HCT116 (cell line): ENCODE data around the gene C1orf122. TPM values are rescaled to one million over a fixed set of nuclear protein-coding genes. Genes with fewer than 3 reads are reported as not detected.

Experiments used
- ATAC-seq: fragments of 200-7000 bp; cut with Tn5 transposase; 2 replicates; pipeline ENCODE4 v1.9.1; 2020; ENCODE audit warnings: mild to moderate bottlenecking, moderate library complexity
- BruUV-seq: library from RNA; stranded (reverse); fragments of 400-500 nt; replicated peaks from 2 replicates; lab custom pipeline; 2021; lab: Mats Ljungman, UMichigan
- CTCF ChIA-PET: fragments of 300-600 bp; sonication (Branson Sonifier 250); formaldehyde crosslinking; loops from one replicate; lab custom pipeline; 2021; ENCODE audit warnings: antibody characterized with exemption; lab: Charles Lee
- POLR2A ChIA-PET: fragments of 300-600, 350-600 bp; sonication (Branson Sonifier 250); formaldehyde crosslinking; loops from one replicate; lab custom pipeline; 2021; ENCODE audit warnings: antibody characterized with exemption; lab: Charles Lee
- RAD21 ChIA-PET, 2 experiments: fragments of 300-600 bp; sonication (Branson Sonifier 250); formaldehyde crosslinking; loops; one replicate each; lab custom pipeline; 2023; ENCODE audit warnings: low total read pairs in 2 of 2; ENCODE audit not compliant: uncharacterized antibody in 2 of 2, unreplicated experiment in 2 of 2, low non-redundant PET in 1 of 2; lab: Charles Lee
- DNase-seq: peaks from one replicate; pipeline ENCODE4 v3.0.0-alpha.2; 2010; ENCODE audit warnings: low read depth, low spot score
- H2AFZ ChIP-seq: fragments of 200-600 bp; shearing (Covaris generic), sonication (generic); 2 replicates; pipeline ENCODE4 v1.6.1; 2017; ENCODE audit warnings: low read depth, mixed run types, mixed read lengths, antibody characterized with exemption, low read length; ENCODE audit not compliant: poor library complexity, severe bottlenecking
- H3K27ac ChIP-seq: 2 replicates; pipeline ENCODE4 v1.5.1; 2012; ENCODE audit warnings: low read depth, low read length
- H3K27me3 ChIP-seq: fragments of 200-600 bp; sonication (generic); 2 replicates; pipeline ENCODE4 v1.6.1; 2016; ENCODE audit warnings: mixed run types, low read length, mixed read lengths; ENCODE audit not compliant: insufficient read depth
- H3K36me3 ChIP-seq, 2 experiments: fragments of 200-500 bp in 1 of 2; fragments of 200-600 bp in 1 of 2; sonication (Bioruptor generic) in 1 of 2; sonication (generic) in 1 of 2; 2 replicates each; pipeline versions ENCODE4 v1.5.1 to v1.6.1; 2014 to 2016; ENCODE audit warnings: low read length in 2 of 2, inconsistent platforms in 1 of 2, mixed read lengths in 1 of 2, mixed run types in 1 of 2; ENCODE audit not compliant: insufficient read depth in 2 of 2, control insufficient read depth in 1 of 2
- H3K4me1 ChIP-seq, 2 experiments: fragments of 200-600 bp in 1 of 2; sonication (generic) in 1 of 2; 2 replicates each; pipeline versions ENCODE4 v1.5.1 to v1.6.1; 2012 to 2017; ENCODE audit warnings: low read length in 2 of 2, inconsistent platforms in 1 of 2, mild to moderate bottlenecking in 1 of 2, mixed read lengths in 1 of 2, mixed run types in 1 of 2, moderate library complexity in 1 of 2; ENCODE audit not compliant: insufficient read depth in 2 of 2, control insufficient read depth in 1 of 2
- H3K4me2 ChIP-seq: fragments of 200-600 bp; sonication (generic); 2 replicates; pipeline ENCODE4 v1.6.1; 2017; ENCODE audit warnings: mixed run types, low read length, mixed read lengths
- H3K4me3 ChIP-seq, 2 experiments: fragments of 200-600 bp in 1 of 2; sonication (generic) in 1 of 2; replicated peaks in 1 of 2; 2 replicates each; pipeline ENCODE4 v1.5.1; 2011 to 2016; ENCODE audit warnings: low read length in 2 of 2, control low read depth in 1 of 2, low read depth in 1 of 2, mild to moderate bottlenecking in 1 of 2, mixed read lengths in 1 of 2, mixed run types in 1 of 2
- H3K79me2 ChIP-seq: fragments of 200-600 bp; sonication (generic); 2 replicates; pipeline ENCODE4 v1.6.1; 2017; ENCODE audit warnings: mild to moderate bottlenecking, mixed run types, low read length, moderate library complexity, mixed read lengths; ENCODE audit not compliant: insufficient read depth
- H3K9ac ChIP-seq: fragments of 200-600 bp; sonication (generic); 2 replicates; pipeline ENCODE4 v1.6.1; 2016; ENCODE audit warnings: low read length, mixed read lengths
- H3K9me2 ChIP-seq: fragments of 200-600 bp; sonication (generic), shearing (Covaris generic); 2 replicates; pipeline ENCODE4 v1.6.1; 2017; ENCODE audit warnings: mixed run types, mild to moderate bottlenecking, moderate library complexity; ENCODE audit not compliant: insufficient read depth
- H3K9me3 ChIP-seq, 2 experiments: fragments of 200-500 bp in 1 of 2; fragments of 200-600 bp in 1 of 2; sonication (Bioruptor generic) in 1 of 2; sonication (generic) in 1 of 2; 2 replicates each; pipeline ENCODE4 v1.6.1; 2014 to 2017; ENCODE audit warnings: low read length in 2 of 2, mixed read lengths in 2 of 2, inconsistent platforms in 1 of 2, low read depth in 1 of 2, mild to moderate bottlenecking in 1 of 2, mixed run types in 1 of 2, moderate library complexity in 1 of 2; ENCODE audit not compliant: control insufficient read depth in 1 of 2, insufficient read depth in 1 of 2
- H4K20me1 ChIP-seq: fragments of 200-600 bp; sonication (generic), shearing (Covaris generic); 2 replicates; pipeline ENCODE4 v1.6.1; 2017; ENCODE audit warnings: mixed run types, mild to moderate bottlenecking, moderate library complexity; ENCODE audit not compliant: insufficient read depth
- ATF3 ChIP-seq: IDR thresholded peaks from 2 replicates; pipeline ENCODE4 v1.6.1; 2012
- CEBPB ChIP-seq: IDR thresholded peaks from 2 replicates; pipeline ENCODE4 v1.6.1; 2012; ENCODE audit warnings: low read depth
- CTCF ChIP-seq, 3 experiments: fragments of 200-600 bp in 1 of 3; sonication (generic) in 1 of 3; IDR thresholded peaks in 2 of 3; conservative IDR thresholded peaks in 1 of 3; 2 replicates each; pipeline ENCODE4 v1.5.1; 2012 to 2017; ENCODE audit warnings: low read depth in 2 of 3, low read length in 2 of 3, antibody characterized with exemption in 1 of 3, borderline replicate concordance in 1 of 3, control low read depth in 1 of 3, mild to moderate bottlenecking in 1 of 3, mixed read lengths in 1 of 3, mixed run types in 1 of 3, moderate library complexity in 1 of 3; ENCODE audit not compliant: insufficient read depth in 1 of 3
- ELF1 ChIP-seq: IDR thresholded peaks from 2 replicates; pipeline ENCODE4 v1.6.1; 2012; ENCODE audit warnings: low read depth, borderline replicate concordance
- MAX ChIP-seq: IDR thresholded peaks from 2 replicates; pipeline ENCODE4 v1.6.1; 2012
- RAD21 ChIP-seq: IDR thresholded peaks from 2 replicates; pipeline ENCODE4 v1.6.1; 2012; ENCODE audit warnings: low read depth, mild to moderate bottlenecking
- REST ChIP-seq: IDR thresholded peaks from 2 replicates; pipeline ENCODE4 v1.6.1; 2012; ENCODE audit warnings: low read depth
- SRF ChIP-seq: IDR thresholded peaks from 2 replicates; pipeline ENCODE4 v1.6.1; 2012; ENCODE audit warnings: low read depth
- ZBTB33 ChIP-seq: IDR thresholded peaks from 2 replicates; pipeline ENCODE4 v1.6.1; 2011; ENCODE audit warnings: mild to moderate bottlenecking, low read length, moderate library complexity; ENCODE audit not compliant: insufficient replicate concordance; ENCODE audit errors: extremely low read depth
- ZFX ChIP-seq: fragments of 450-650 bp; IDR thresholded peaks from 2 replicates; pipeline ENCODE4 v1.6.1; 2017
- ZNF274 ChIP-seq: fragments of 200-500 bp; sonication (Bioruptor generic); IDR thresholded peaks from 2 replicates; pipeline ENCODE4 v1.6.1; 2014; ENCODE audit warnings: mild to moderate bottlenecking, low read depth, low read length, inconsistent platforms
- intact Hi-C: fragments of 100-400 bp; cut with micrococcal nuclease; formaldehyde crosslinking; loops from 2 replicates; pipeline ENCODE4 v1.10.0; 2022
- total RNA-seq: library from RNA; stranded (reverse); gene quantifications from one replicate; pipeline ENCODE4 v1.2.1, GENCODE V29; 2021; ENCODE audit not compliant: unreplicated experiment

C1orf122 gene
- total RNA-seq, 1 experiment from 2014 or later: 34.2 TPM

GRCh38 chr1:37761416-37762095 is 46.0 kb upstream of the C1orf122 start:
- H3K9me2 ChIP-seq: no peaks in the 10 kb centered on the region
- H2AFZ ChIP-seq: no peak overlapping the region
- CTCF ChIA-PET: no interaction called here
- H3K9ac ChIP-seq: no peak overlapping the region
- no TSS peak for BruUV-seq
- intact Hi-C loops: no loop called here
- H3K4me1 ChIP-seq: peaks cover 0 to 8% of the 10 kb centered on the region in 2 experiments; a peak in 1 of 4 replicates
- peaks cover 30% of the 10 kb centered on the region for H3K27me3 ChIP-seq
- POLR2A ChIA-PET: no interaction called here
- H3K9me3 ChIP-seq: no peaks in the 10 kb centered on the region
- no peak for TF ChIP-seq MAX
- TF ChIP-seq SRF: no peak
- TF ChIP-seq ZNF274: no peak
- no peak for TF ChIP-seq CTCF (IDR thresholded peaks at IDR 0.05 in 2 of 3, conservative IDR thresholded peaks at IDR 0.05 in 1 of 3; ENCODE audit: borderline replicate concordance in 1 of 3, insufficient read depth in 1 of 3, low read depth in 2 of 3, low read length in 2 of 3)
- TF ChIP-seq, all 23 proteins: peak for 0
- H3K4me2 ChIP-seq: no peak overlapping the region
- H3K4me3 ChIP-seq: no peak overlapping the region
- H4K20me1 ChIP-seq: no peaks in the 10 kb centered on the region
- RAD21 ChIA-PET: no interaction called here
- no peak for DNase-seq
- no peak overlapping the region for H3K27ac ChIP-seq
- no peaks in the 10 kb centered on the region for H3K79me2 ChIP-seq
- H3K36me3 ChIP-seq: no peaks in the 10 kb centered on the region
- ATAC-seq: no peak

- no peak for ATAC-seq
- no peaks in the 10 kb centered on the region for H3K36me3 ChIP-seq
- no peaks in the 10 kb centered on the region for H3K79me2 ChIP-seq
- no peak overlapping the region for H3K4me2 ChIP-seq
- no peak overlapping the region for H3K9ac ChIP-seq
- intact Hi-C loops: no loop called here
- RAD21 ChIA-PET: no interaction called here
- no peaks in the 10 kb centered on the region for H4K20me1 ChIP-seq
- CTCF ChIA-PET: no interaction called here
- H3K27me3 ChIP-seq: peaks cover 39% of the 10 kb centered on the region
- BruUV-seq: no TSS peak
- H2AFZ ChIP-seq: no peak overlapping the region
- no peaks in the 10 kb centered on the region for H3K9me3 ChIP-seq
- DNase-seq: no peak
- no peak overlapping the region for H3K4me3 ChIP-seq
- H3K27ac ChIP-seq: no peak overlapping the region
- H3K4me1 ChIP-seq: peaks cover 0 to 8% of the 10 kb centered on the region in 2 experiments; a peak in 1 of 4 replicates
- no peaks in the 10 kb centered on the region for H3K9me2 ChIP-seq
- POLR2A ChIA-PET: no interaction called here
- TF ChIP-seq ELF1 (no peak), ZBTB33 (no peak), ATF3 (no peak), RAD21 (no peak), CEBPB (no peak), REST (no peak), ZFX (no peak)
Observed at GRCh38 chr1:37762516-37762915, 45.1 kb upstream of the C1orf122 start.
